NCI-H2196 (cell line): ENCODE results near the gene FITM2.
"Not testable (repeated sequence)": the region's sequence is repeated elsewhere in the genome, so short reads cannot be mapped to it uniquely, and the experiment has no call there.

Experiments
- DNase-seq: peaks from one replicate; lab custom pipeline; 2025; ENCODE audit not compliant: unreplicated experiment; lab: John Stamatoyannopoulos, UW

The FITM2 gene

DNA sequence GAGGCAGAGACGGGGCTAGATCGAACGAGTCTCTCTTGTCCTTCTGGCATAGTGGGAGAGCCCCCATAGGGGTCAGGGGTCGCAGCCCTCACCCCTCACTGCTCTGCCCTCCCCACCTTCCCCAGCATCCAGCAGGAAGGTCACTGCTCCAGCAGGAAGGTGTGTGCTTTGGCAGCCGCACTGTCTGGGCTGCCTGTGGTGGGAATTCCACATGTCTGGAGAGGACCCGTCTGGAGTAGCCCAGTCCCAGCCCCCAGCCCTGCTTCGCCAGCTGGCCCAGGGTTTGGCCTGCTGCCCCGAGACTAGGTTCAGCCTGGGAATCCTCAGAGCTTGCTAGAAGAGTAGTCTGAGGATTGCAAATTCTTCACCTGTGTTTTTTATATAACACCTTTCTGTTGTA is 23.3 kb upstream of the FITM2 start:
- DNase-seq = no peak

DNA sequence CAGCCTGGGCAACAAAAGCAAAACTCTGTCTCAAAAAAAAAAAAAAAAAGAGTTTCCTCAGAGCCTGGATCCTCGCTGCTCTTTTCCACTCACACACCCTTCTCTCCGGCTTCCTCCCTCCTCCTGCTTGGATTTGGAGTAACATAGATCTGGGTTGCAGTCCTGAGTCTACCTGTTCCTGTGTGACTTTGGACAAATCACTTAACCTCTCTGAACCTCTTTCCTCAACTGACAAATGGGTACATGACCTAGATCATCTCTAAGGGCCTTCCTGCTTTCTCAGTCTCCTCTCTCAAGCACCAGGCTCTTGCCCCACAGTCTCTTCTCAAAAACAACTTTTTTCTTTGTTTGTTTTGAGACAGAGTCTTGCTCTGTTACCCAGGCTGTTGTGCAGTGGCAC is 20.2 kb upstream of the FITM2 start:
- no peak for DNase-seq

DNA sequence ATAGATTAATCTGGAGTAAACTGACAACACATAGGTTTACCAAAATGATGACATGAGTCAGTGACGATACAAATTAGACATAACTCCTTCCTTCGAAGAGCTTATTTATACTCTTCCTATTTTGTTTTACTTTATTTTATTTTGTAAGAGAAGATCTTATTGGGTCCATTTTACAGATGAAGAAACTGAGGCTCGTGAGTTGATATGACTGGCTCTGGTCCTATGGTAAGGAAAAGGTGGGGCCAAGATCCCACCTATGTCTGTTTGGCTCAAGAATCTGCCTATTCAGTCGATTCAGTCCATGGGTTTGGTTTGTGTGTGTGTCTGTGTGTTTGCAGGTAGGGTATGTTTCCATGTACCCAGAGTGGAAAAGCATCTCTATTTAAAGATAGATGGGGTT is 17.4 kb upstream of the FITM2 start:
- DNase-seq = no peak

DNA sequence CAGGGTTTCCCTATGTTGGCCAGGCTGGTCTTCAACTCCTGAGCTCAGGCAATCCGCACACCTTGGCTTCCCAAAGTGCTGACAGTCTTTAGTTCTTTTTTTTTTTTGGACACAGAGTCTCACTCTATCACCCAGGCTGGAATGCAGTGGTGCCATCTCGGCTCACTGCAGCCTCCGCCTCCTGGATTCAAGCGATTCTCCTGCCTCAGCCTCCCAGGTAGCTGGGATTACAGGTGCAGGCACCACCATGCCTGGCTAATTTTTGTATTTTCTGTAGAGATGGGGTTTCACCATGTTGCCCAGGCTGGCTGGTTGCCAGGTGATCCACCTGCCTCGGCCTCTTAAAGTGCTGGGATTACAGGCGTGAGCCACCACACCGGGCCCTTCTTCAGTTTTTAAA is 16.7 kb upstream of the FITM2 start:
- DNase-seq = peak; percentile 29

DNA sequence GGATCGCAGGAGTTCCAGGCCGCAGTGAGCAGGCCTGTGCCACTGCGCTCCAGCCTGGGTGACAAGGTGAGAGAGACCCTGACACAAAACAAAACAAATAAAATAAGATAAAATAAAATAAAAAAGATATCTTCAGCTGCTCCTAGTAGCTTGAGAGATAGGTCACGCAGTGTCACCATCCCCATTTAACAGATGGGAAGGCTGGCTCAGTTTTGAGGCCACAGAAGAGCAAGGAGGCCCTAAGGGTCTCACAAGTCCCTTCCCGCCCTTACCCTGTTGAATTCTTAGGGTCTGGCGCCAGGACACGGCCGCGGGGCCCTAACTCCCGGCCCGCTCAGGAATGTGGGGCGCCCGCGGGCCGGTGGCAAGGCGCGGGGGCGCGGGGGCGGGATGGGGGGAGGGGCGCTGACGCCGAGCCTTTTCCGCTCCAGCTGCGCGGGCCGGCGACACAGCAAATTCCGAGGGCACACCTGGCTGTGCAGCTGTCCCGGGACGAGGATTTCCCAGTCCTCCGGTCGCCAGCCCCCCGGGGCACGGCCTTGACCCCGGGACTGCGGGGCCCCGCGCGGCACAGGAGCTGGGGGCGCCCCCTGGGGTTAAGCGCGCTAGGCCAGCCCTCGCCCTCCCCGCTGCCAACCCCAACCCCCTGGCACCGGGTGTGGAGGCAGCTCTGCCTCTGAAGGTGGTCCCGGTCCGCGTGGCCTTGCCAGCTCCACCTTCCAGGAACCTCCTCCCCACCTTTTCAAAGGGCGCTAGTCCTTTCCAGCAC is 15.6 kb upstream of the FITM2 start:
- no peak for DNase-seq

DNA sequence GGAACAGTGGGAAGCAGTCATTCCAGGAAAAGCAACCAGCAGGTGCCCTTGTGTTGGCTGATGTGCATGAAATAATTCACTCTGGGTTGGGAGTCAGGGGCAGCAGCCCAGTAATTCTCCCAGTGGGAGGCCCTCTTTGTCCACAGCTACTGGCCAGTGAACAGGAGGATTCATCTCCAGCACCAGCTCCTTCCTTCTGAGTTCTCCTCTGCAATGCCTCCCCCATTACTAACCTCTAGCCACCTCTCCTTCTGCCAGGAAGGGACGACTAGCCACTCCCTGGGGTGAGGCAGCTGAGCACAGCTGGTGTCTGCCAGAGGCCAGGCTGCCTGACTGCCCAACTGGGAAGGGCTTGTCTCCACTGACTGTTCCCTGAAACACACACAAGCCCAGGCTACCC is 13.3 kb upstream of the FITM2 start:
- peak; percentile 8 for DNase-seq

GRCh38 chr20:44319839-44320422 is 8.9 kb upstream of the FITM2 start:
- DNase-seq = no peak

DNA sequence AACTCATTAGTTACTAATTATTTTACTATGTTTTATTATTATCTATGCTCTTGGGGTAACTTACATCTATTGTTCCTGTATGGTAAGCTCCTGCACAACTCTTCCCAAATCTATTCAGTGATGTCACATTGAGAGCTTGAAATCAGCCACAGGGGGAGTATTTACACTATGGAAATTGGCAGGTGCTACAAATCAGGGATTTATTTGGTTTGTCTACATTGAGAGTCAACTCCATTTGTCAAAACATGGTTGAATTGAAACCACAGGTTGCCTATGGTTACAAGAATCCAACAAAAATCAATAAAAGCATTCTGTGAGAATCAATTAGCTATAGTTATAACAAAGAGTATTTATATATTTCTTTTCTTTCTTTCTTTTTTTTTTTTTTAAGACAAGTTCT is 3.9 kb upstream of the FITM2 start:
- DNase-seq = no peak

- DNase-seq = no peak
These were observed 989 bp downstream of the FITM2 start for GRCh38 chr20:44309763-44310663.

- no peak for DNase-seq
These were observed 4.1 kb downstream of the FITM2 start for GRCh38 chr20:44306927-44307326.

DNA sequence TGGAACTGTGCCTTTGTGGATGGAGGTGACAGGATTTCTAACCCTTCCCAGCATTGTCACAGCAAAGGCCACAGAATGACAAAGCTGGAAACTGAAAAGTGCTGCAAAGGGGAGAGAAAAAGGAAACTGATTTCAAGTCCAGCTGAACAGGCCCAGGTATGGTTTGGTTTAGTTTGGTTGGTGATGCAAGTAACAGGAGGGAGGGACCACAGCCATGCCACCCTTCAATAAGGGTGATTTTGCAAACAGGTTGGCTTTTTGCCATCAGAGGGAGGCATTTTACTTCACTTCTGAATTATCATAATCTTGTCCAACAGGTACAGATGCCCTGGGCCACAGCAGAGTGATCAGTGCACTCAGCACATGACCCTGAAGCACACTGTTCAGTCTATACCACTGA is 6.6 kb downstream of the FITM2 start:
- no peak for DNase-seq

DNA sequence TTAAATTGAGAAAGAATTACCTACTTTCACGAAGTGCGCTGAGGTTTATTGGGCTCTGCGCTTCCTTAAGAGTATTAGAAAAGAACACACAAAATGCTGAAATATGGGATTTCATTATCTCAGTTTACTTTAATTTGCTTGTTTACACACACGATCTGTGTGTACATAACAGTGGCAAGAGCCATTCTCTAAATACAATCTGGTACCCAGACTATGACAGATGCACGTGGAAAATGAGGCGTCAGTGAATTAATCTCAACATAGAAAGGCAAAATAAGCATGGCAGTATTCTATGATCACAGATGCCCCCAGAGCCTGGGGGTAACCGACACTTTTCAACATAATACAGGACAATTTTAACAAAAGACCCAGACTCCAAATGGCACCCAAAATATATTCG is 8.3 kb downstream of the FITM2 start:
- DNase-seq = no peak

GRCh38 chr20:44302026-44302669 is 8.9 kb downstream of the FITM2 start:
- DNase-seq = peak; percentile 41

- DNase-seq = no peak
These were observed 9.7 kb downstream of the FITM2 start for GRCh38 chr20:44301285-44301684.

DNA sequence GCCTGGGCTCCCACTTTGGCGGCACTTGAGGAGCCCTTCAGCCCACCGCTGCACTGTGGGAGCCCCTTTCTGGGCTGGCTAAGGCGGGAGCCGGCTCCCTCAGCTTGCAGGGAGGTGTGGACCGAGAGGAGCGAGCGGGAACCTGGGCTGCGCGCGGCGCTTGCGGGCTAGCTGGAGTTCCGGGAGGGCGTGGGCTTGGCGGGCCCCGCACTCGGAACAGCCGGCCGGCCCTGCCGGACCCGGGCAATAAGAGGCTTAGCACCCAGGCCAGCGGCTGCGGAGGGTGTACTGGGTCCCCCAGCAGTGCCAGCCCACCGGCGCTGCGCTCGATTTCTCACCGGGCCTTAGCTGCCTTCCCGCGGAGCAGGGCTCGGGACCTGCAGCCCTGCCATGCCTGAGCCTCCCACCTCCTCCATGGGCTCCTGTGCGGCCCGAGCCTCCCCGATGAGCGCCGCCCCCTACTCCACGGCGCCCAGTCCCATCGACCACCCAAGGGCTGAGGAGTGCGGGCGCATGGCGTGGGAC is 11.9 kb downstream of the FITM2 start:
- DNase-seq = not testable (repeated sequence)

- no peak for DNase-seq
These were observed 13.3 kb downstream of the FITM2 start for GRCh38 chr20:44297721-44298120.

DNA sequence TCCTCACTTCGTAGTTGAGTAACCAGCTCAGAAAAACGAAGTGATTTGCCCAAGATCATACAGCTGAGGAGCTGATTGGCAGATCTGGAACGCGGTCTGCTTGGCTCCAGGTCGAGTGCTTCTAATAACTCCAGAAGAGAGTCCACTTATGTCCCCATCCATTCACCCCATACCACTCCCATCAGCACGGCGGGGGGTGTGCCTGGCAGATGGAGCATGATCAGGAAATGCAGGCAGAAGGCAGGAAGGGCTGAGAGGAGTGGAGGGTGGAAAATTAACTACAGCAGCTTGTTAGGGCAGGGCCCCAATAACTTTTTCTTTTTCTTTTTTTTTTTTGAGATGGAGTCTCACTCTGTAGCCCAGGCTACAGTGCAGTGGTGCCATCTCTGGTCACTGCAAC is 15.0 kb downstream of the FITM2 start:
- no peak for DNase-seq

DNA sequence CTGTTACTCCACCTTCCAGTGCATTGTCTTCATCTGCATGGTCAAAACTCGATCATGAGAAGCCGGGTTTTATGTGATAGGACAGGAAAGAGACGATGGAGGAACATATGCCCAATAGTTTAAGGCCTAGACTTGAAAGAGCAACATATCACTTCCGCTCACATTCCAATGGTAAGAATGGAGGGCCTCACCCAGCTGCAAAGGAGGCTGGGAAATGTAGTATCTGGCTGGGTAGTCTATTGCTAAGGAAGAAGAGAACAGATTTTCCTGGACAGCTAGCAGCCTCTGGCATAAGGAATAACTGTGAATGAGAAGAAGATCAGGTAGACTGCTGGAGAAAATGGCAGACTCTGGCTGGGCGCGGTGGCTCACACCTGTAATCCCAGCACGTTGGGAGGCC is 19.2 kb downstream of the FITM2 start:
- DNase-seq = no peak

- DNase-seq = no peak
These were observed 22.8 kb downstream of the FITM2 start for GRCh38 chr20:44288252-44288651.

- DNase-seq = no peak
These were observed 23.5 kb downstream of the FITM2 start for GRCh38 chr20:44287272-44288097.
